Kidney epithelial cell (primary cell): ENCODE results near the gene DCN. TPM values are rescaled to one million over a fixed set of nuclear protein-coding genes. Genes with fewer than 3 reads are reported as not detected.
A peak's percentile ranks its signal among the peaks of the same experiment; 100 is the strongest.

Experiments
- DNase-seq: peaks from one replicate; pipeline ENCODE4 v3.0.0-alpha.2; 2010; ENCODE audit warnings: low read depth
- H3K27me3 ChIP-seq: 2 replicates; pipeline ENCODE4 v1.6.0; 2011; ENCODE audit warnings: low read length; ENCODE audit not compliant: control insufficient read depth, insufficient read depth
- H3K36me3 ChIP-seq: 2 replicates; pipeline ENCODE4 v1.5.1; 2011; ENCODE audit warnings: low read length; ENCODE audit not compliant: control insufficient read depth, insufficient read depth
- H3K4me3 ChIP-seq: 2 replicates; pipeline ENCODE4 v1.5.1; 2011; ENCODE audit warnings: low read depth, mild to moderate bottlenecking, control low read depth, low read length
- CTCF ChIP-seq: IDR thresholded peaks from 2 replicates; pipeline ENCODE4 v1.5.1; 2011; ENCODE audit warnings: mild to moderate bottlenecking, moderate library complexity, low read length, control low read depth, inconsistent platforms; ENCODE audit not compliant: insufficient read depth, poor library complexity, severe bottlenecking
- total RNA-seq: library from RNA; depleted of rRNA; stranded (reverse); fragments of >200 nt; gene quantifications from 2 replicates; pipeline ENCODE4 v1.2.3, GENCODE V29; 2015

The DCN gene
- total RNA-seq, 1 donor from 2014 or later: 3.1 TPM

DNA sequence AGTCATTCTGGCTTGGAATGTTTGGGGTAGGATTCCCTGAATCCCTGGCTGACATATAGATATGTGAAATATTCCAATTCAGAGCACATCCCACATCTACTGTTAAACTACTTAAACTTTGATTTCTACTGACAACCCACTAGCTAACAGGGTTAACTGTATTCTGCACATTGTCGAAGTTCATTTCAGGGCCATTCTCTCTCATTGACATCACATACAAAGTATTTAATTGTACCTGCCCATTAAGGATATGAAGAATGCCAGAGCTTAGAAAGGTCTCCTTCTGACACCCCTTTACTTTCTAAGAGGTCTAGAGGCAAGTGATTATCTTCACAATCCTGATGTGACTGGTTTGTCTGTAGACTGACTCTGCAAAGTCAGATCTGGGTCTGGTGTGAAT lies 2.8 kb upstream of the DCN start:
- no peak for TF ChIP-seq CTCF
- Histone ChIP-seq H3K4me3 (no peak overlapping the region), H3K27me3 (no peaks in the 10 kb centered on the region), H3K36me3 (no peaks in the 10 kb centered on the region)
- DNase-seq: no peak

DNA sequence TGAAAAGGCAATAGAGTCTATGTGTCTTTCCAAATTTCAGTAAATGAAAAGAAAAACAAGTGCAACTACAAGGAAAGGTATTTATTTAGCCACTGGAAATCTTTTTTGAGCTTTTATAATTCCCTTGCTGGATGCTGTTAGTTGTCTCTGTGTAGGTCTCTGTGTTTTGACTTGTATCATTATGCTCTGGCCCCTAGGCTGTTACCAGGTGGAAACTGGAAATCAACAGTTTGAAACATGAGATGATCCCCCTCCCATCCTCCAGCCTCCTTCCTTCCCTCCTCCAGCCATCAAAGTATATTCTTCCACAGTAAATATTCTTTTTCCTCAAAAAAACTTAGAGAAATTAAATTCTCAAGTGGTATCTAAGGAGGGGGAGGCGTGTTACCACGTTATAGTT lies 934 bp upstream of the DCN start:
- DNase-seq: no peak
- Histone ChIP-seq H3K4me3 (no peak overlapping the region), H3K36me3 (no peaks in the 10 kb centered on the region), H3K27me3 (no peaks in the 10 kb centered on the region)
- TF ChIP-seq CTCF: no peak

GRCh38 chr12:91180582-91181395 lies 1.8 kb downstream of the DCN start:
- no peak for TF ChIP-seq CTCF
- DNase-seq: no peak
- Histone ChIP-seq H3K27me3 (no peaks in the 10 kb centered on the region), H3K4me3 (peak overlapping the region; percentile 33), H3K36me3 (no peaks in the 10 kb centered on the region)

GRCh38 chr12:91179966-91180561 lies 2.6 kb downstream of the DCN start:
- no peak for DNase-seq
- TF ChIP-seq CTCF: no peak
- no peaks in the 10 kb centered on the region for H3K36me3 ChIP-seq
- peak overlapping the region; percentile 33 for H3K4me3 ChIP-seq
- no peaks in the 10 kb centered on the region for H3K27me3 ChIP-seq

- no peaks in the 10 kb centered on the region for H3K27me3 ChIP-seq
- TF ChIP-seq CTCF: no peak
- DNase-seq: no peak
- H3K36me3 ChIP-seq: no peaks in the 10 kb centered on the region
- H3K4me3 ChIP-seq: no peak overlapping the region
These were observed 3.3 kb downstream of the DCN start for GRCh38 chr12:91179315-91179714.

GRCh38 chr12:91178781-91179180 lies 3.8 kb downstream of the DCN start:
- no peak overlapping the region for H3K4me3 ChIP-seq
- no peak for DNase-seq
- TF ChIP-seq CTCF: no peak

More at GRCh38 chr12:91178781-91179180, 3.8 kb downstream of the DCN start:
- Histone ChIP-seq H3K36me3 (no peaks in the 10 kb centered on the region), H3K27me3 (no peaks in the 10 kb centered on the region)
